ENCODE results near the gene KRT76. TPM values are rescaled to one million over a fixed set of nuclear protein-coding genes. Genes with fewer than 3 reads are reported as not detected.

The KRT76 gene
- total RNA-seq, 1 experiment from 2014 or later, result not detected

GRCh38 chr12:52813885-52814709, 37.0 kb upstream of the KRT76 start, which contains the start of gene KRT4:
KRT4 (minus strand) TSS chr12:52814116; CDS start chr12:52814058, 58 bp downstream.
- Histone ChIP-seq H3T11ph (ENCODE audit: low read length) (no peak within 1 kb of the TSS), H3K56ac (ENCODE audit: insufficient read length, low read depth, low read length) (no peak within 1 kb of the TSS), H2BK15ac (ENCODE audit: low read depth, low read length) (no peak within 1 kb of the TSS), H2BK20ac (ENCODE audit: low read depth, low read length, poor library complexity, severe bottlenecking) (no peak within 1 kb of the TSS), H3K9me3 (ENCODE audit: control insufficient read depth, low read depth, low read length) (no peaks in the 10 kb centered on the region), H3K18ac (ENCODE audit: insufficient read length, low read depth, low read length) (no peak within 1 kb of the TSS), H4K8ac (replicated peaks; ENCODE audit: insufficient read length, low read depth, low read length) (no peak within 1 kb of the TSS), H4K5ac (ENCODE audit: insufficient read length, low read depth, low read length) (no peak within 1 kb of the TSS), H3K9ac (ENCODE audit: extremely low read depth, insufficient read length, low read length) (no peak within 1 kb of the TSS), H3K23ac (ENCODE audit: insufficient read length, low read depth, low read length) (no peak within 1 kb of the TSS), H3K4ac (ENCODE audit: low read depth, low read length) (no peak within 1 kb of the TSS), H3K27ac (ENCODE audit: insufficient read length, low read depth, low read length) (no peak within 1 kb of the TSS), H3K23me2 (ENCODE audit: insufficient read length, low read depth, low read length, poor library complexity, severe bottlenecking) (no peaks in the 10 kb centered on the region), H3K4me1 (ENCODE audit: insufficient read depth, low read length) (no peaks in the 10 kb centered on the region), H3K4me2 (ENCODE audit: insufficient read depth, insufficient read length, low read length) (no peak within 1 kb of the TSS), H4K20me1 (ENCODE audit: control insufficient read depth, insufficient read depth, insufficient read length) (no peaks in the 10 kb centered on the region), H3K79me2 (ENCODE audit: insufficient read depth, low read length) (no peaks in the 10 kb centered on the region), H3K27me3 (ENCODE audit: insufficient read depth, low read length) (no peaks in the 10 kb centered on the region), H2BK5ac (ENCODE audit: insufficient read length, low read length) (no peak within 1 kb of the TSS), H2AK5ac (ENCODE audit: insufficient read length, low read length) (no peak within 1 kb of the TSS), H3K14ac (ENCODE audit: insufficient read depth, low read length) (no peak within 1 kb of the TSS; the same call in 1 of the 2 replicates), H4K91ac (ENCODE audit: insufficient read length, low read depth, low read length) (no peak within 1 kb of the TSS), H3K79me1 (ENCODE audit: insufficient read depth, low read depth, low read length, poor library complexity, severe bottlenecking) (no peaks in the 10 kb centered on the region), H2BK12ac (ENCODE audit: insufficient read length, low read depth, low read length) (no peak within 1 kb of the TSS), H2BK120ac (ENCODE audit: low read depth, low read length, poor library complexity, severe bottlenecking) (no peak within 1 kb of the TSS), H2AFZ (ENCODE audit: low read length) (no peak within 1 kb of the TSS)
- peaks cover 3 to 7% of the 10 kb centered on the region in 2 experiments; a peak in 3 of 4 replicates for H3K4me1 Mint-ChIP-seq
- no peaks in the 10 kb centered on the region for H3K36me3 Mint-ChIP-seq (ENCODE audit: insufficient read depth in 1 of 3, low read depth in 3 of 3)
- TF ChIP-seq CTCF (conservative IDR thresholded peaks at IDR 0.05), result no peak
- H3K27me3 Mint-ChIP-seq (ENCODE audit: low read depth), result peaks cover 6% of the 10 kb centered on the region
- H3K9me3 Mint-ChIP-seq, result no peaks in the 10 kb centered on the region
- H3K4me3 Mint-ChIP-seq, result no peak within 1 kb of the TSS; a peak in 1 of 5 replicates
- no peak within 1 kb of the TSS for H3K27ac Mint-ChIP-seq
- no CpG with 5 or more reads among the region's 15 CpGs for WGBS (ENCODE audit: extremely low coverage, insufficient read length, low lambda C conversion rate)
- no peak for DNase-seq

All from H9 (cell line).